HL-60 (cell line): Measurements from ENCODE around the gene MS4A10.

Source experiments
- DNase-seq, 2 experiments: peaks; one replicate each; pipeline ENCODE4 v3.0.0-alpha.2; 2010 to 2020; ENCODE audit warnings: low read depth in 1 of 2, low spot score in 1 of 2
- H3K27ac ChIP-seq: fragments of 250-450 bp; sonication (Bioruptor Pico); replicated peaks from 2 replicates; pipeline ENCODE4 v1.5.1; 2020; ENCODE audit warnings: mild to moderate bottlenecking, moderate library complexity
- H3K27me3 ChIP-seq: fragments of 250-450 bp; sonication (Bioruptor Pico); 2 replicates; pipeline ENCODE4 v1.5.1; 2021; ENCODE audit warnings: mild to moderate bottlenecking, moderate library complexity; ENCODE audit not compliant: insufficient read depth, poor library complexity, severe bottlenecking
- H3K4me3 ChIP-seq: replicated peaks from 2 replicates; pipeline ENCODE4 v1.5.1; 2011; ENCODE audit warnings: mild to moderate bottlenecking, control low read depth, low read length; ENCODE audit not compliant: insufficient read depth
- GABPA ChIP-seq: IDR thresholded peaks from 2 replicates; pipeline ENCODE4 v1.6.1; 2012; ENCODE audit warnings: low read depth
- POLR2AphosphoS5 ChIP-seq: IDR thresholded peaks from 2 replicates; pipeline ENCODE4 v1.6.1; 2012; ENCODE audit warnings: low read depth
- SPI1 ChIP-seq: IDR thresholded peaks from 2 replicates; pipeline ENCODE4 v1.6.1; 2012; ENCODE audit warnings: low read depth, mild to moderate bottlenecking, borderline replicate concordance
- TF ChIP-seq, protein P1 (sequence below): IDR thresholded peaks from one replicate; pipeline ENCODE4 v1.5.1; 2011; ENCODE audit warnings: low read length, control low read depth, inconsistent platforms; ENCODE audit not compliant: insufficient read depth
- TF ChIP-seq, protein P2 (sequence below): IDR thresholded peaks from 2 replicates; pipeline ENCODE4 v1.6.1; 2012; ENCODE audit warnings: low read depth; ENCODE audit not compliant: insufficient replicate concordance

The MS4A10 gene

DNA sequence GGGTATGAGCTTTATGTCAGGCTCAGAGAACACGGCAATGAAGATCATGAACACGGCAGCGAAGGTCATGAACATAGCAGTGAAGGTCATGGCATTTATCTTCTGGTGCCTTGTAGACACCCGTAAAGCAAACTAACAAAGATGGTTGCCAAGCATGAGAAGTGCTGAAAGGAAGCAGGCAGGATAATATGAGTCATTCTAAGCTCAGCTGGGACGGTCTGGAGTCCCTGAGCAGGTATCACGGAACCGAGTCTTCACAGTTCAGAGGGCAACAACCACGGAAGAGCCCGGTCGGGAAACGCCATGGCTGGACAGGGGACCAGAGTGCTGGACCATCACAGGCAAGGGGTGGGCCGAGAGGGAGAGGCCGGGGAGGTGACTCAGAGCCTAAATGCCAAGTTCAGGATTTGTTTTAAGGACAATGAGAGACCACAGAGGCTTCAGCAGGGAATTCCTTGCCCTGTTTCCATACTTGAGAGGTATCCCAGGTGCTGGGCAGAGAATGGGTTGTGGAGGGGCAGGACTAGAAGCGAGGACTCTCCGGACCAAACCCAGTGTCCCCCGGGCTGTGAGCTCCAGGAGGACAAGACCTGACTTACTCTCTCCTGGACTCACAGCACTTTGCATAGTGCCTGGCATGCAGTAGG is 13.1 kb upstream of the MS4A10 start:
- DNase-seq = no peak
- TF ChIP-seq GABPA = no peak
- no peak for TF ChIP-seq POLR2AphosphoS5
- TF ChIP-seq, protein P1, sequence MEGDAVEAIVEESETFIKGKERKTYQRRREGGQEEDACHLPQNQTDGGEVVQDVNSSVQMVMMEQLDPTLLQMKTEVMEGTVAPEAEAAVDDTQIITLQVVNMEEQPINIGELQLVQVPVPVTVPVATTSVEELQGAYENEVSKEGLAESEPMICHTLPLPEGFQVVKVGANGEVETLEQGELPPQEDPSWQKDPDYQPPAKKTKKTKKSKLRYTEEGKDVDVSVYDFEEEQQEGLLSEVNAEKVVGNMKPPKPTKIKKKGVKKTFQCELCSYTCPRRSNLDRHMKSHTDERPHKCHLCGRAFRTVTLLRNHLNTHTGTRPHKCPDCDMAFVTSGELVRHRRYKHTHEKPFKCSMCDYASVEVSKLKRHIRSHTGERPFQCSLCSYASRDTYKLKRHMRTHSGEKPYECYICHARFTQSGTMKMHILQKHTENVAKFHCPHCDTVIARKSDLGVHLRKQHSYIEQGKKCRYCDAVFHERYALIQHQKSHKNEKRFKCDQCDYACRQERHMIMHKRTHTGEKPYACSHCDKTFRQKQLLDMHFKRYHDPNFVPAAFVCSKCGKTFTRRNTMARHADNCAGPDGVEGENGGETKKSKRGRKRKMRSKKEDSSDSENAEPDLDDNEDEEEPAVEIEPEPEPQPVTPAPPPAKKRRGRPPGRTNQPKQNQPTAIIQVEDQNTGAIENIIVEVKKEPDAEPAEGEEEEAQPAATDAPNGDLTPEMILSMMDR = no peak
- TF ChIP-seq SPI1 = no peak
- TF ChIP-seq, protein P2, sequence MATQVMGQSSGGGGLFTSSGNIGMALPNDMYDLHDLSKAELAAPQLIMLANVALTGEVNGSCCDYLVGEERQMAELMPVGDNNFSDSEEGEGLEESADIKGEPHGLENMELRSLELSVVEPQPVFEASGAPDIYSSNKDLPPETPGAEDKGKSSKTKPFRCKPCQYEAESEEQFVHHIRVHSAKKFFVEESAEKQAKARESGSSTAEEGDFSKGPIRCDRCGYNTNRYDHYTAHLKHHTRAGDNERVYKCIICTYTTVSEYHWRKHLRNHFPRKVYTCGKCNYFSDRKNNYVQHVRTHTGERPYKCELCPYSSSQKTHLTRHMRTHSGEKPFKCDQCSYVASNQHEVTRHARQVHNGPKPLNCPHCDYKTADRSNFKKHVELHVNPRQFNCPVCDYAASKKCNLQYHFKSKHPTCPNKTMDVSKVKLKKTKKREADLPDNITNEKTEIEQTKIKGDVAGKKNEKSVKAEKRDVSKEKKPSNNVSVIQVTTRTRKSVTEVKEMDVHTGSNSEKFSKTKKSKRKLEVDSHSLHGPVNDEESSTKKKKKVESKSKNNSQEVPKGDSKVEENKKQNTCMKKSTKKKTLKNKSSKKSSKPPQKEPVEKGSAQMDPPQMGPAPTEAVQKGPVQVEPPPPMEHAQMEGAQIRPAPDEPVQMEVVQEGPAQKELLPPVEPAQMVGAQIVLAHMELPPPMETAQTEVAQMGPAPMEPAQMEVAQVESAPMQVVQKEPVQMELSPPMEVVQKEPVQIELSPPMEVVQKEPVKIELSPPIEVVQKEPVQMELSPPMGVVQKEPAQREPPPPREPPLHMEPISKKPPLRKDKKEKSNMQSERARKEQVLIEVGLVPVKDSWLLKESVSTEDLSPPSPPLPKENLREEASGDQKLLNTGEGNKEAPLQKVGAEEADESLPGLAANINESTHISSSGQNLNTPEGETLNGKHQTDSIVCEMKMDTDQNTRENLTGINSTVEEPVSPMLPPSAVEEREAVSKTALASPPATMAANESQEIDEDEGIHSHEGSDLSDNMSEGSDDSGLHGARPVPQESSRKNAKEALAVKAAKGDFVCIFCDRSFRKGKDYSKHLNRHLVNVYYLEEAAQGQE = no peak
- peaks cover under 1% of the 10 kb centered on the region for H3K27me3 ChIP-seq
- no peak overlapping the region for H3K27ac ChIP-seq
- no peak overlapping the region for H3K4me3 ChIP-seq

DNA sequence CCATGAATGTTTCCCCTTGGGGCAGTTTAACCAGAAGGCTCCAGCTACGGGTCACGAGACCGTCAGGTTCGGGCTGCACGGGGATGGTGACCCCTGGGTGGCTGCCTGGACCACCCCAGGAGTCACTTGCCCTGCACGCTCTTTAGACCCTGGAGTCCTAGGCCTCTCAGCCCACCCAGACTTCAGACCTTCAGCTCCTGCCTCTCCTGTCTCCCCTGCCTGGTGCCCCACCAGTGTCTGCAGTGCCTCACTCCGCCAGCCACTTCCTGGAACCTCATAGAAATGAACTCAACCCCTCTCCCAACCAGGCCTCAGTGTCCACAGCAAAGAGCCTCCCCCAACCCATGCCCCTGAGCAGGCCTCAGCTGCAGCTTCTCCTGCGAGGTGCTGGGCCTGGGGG is 12.5 kb upstream of the MS4A10 start:
- Histone ChIP-seq H3K4me3 (no peak overlapping the region), H3K27me3 (peaks cover 2% of the 10 kb centered on the region), H3K27ac (no peak overlapping the region)
- no peak for DNase-seq
- TF ChIP-seq GABPA (no peak), SPI1 (no peak), POLR2AphosphoS5 (no peak)
- TF ChIP-seq, protein P2 = no peak

DNA sequence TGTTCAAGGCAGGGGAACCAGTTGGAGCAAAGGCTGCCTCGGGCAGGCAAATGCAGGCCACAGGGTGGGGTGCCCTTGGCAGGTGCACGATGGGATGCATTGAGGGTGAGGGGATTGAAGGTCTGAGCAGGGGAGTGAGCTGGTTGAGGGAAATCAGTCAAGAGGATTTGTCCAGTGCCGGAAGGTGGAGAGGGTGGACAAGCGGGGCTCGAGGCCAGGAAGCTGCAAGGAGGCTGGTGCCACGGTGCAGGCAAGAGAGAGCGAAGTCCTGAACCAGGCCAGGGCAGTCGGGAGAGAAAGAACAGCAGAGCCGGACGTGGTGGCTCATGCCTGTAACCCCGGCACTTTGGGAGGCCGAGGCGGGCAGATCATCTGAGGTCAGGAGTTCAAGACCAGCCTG is 10.4 kb upstream of the MS4A10 start:
- Histone ChIP-seq H3K27me3 (peaks cover 2% of the 10 kb centered on the region), H3K27ac (no peak overlapping the region), H3K4me3 (no peak overlapping the region)
- no peak for DNase-seq
- TF ChIP-seq, protein P2 = no peak
- TF ChIP-seq, protein P1 = no peak
- no peak for TF ChIP-seq SPI1
- TF ChIP-seq GABPA = no peak
- no peak for TF ChIP-seq POLR2AphosphoS5
